ENCODE measurements around the gene SCG5. TPM values are rescaled to one million over a fixed set of nuclear protein-coding genes. Genes with fewer than 3 reads are reported as not detected.
A peak's percentile ranks its signal among the peaks of the same experiment; 100 is the strongest.

SCG5 gene
- total RNA-seq, 1 donor from 2014 or later = 0.96 TPM

- H3K27me3 ChIP-seq = no peaks in the 10 kb centered on the region
- intact Hi-C loops (cut with DNase I) = no loop called here
- no peaks in the 10 kb centered on the region for H3K4me1 ChIP-seq
- DNase-seq = no peak
- H3K27ac ChIP-seq = no peak overlapping the region
- H3K9me3 ChIP-seq = no peaks in the 10 kb centered on the region
- no peak for ATAC-seq
- H3K4me3 ChIP-seq = no peak overlapping the region
- no peaks in the 10 kb centered on the region for H3K36me3 ChIP-seq
- TF ChIP-seq CTCF (IDR thresholded peaks at IDR 0.05) = no peak
Measured at GRCh38 chr15:32649342-32649741, 7.8 kb downstream of the SCG5 start.

- Histone ChIP-seq H3K9me3 (no peaks in the 10 kb centered on the region), H3K27me3 (no peaks in the 10 kb centered on the region), H3K4me1 (no peaks in the 10 kb centered on the region), H3K27ac (no peak overlapping the region), H3K36me3 (no peaks in the 10 kb centered on the region), H3K4me3 (no peak overlapping the region)
- ATAC-seq (peak; percentile 97), DNase-seq (no peak)
- intact Hi-C loops (cut with DNase I) = loop anchor here (10.0 kb wide), 1 partner anchor 63 kb away; the partner anchor contains the start of gene GREM1
- peak; percentile 87 for TF ChIP-seq CTCF (IDR thresholded peaks at IDR 0.05)
Measured at GRCh38 chr15:32651229-32651837, 9.8 kb downstream of the SCG5 start.

- Histone ChIP-seq H3K9me3 (no peaks in the 10 kb centered on the region), H3K27me3 (no peaks in the 10 kb centered on the region), H3K36me3 (no peaks in the 10 kb centered on the region), H3K4me3 (no peak overlapping the region), H3K27ac (no peak overlapping the region), H3K4me1 (no peaks in the 10 kb centered on the region)
- ATAC-seq (no peak), DNase-seq (no peak)
- TF ChIP-seq CTCF (IDR thresholded peaks at IDR 0.05) = no peak
- intact Hi-C loops (cut with DNase I) = loop anchor here (10.0 kb wide), 1 partner anchor 63 kb away; the partner anchor contains the start of gene GREM1
Measured at GRCh38 chr15:32652178-32652577, 10.7 kb downstream of the SCG5 start.

GRCh38 chr15:32656091-32656490 is 14.6 kb downstream of the SCG5 start:
- no peak overlapping the region for H3K27ac ChIP-seq
- DNase-seq (no peak), ATAC-seq (no peak)
- TF ChIP-seq CTCF (IDR thresholded peaks at IDR 0.05) = no peak
- H3K36me3 ChIP-seq = no peaks in the 10 kb centered on the region
- H3K9me3 ChIP-seq = no peaks in the 10 kb centered on the region
- H3K4me3 ChIP-seq = no peak overlapping the region
- intact Hi-C loops (cut with DNase I) = loop anchor here (10.0 kb wide), 1 partner anchor 59 kb away; the partner anchor contains the start of gene GREM1
- no peaks in the 10 kb centered on the region for H3K4me1 ChIP-seq
- no peaks in the 10 kb centered on the region for H3K27me3 ChIP-seq

GRCh38 chr15:32656496-32656895 is 15.0 kb downstream of the SCG5 start:
- ATAC-seq = no peak
- H3K36me3 ChIP-seq = no peaks in the 10 kb centered on the region
- no peaks in the 10 kb centered on the region for H3K4me1 ChIP-seq
- intact Hi-C loops (cut with DNase I) = loop anchor here (10.0 kb wide), 1 partner anchor 58 kb away; the partner anchor contains the start of gene GREM1
- no peak overlapping the region for H3K4me3 ChIP-seq
- H3K9me3 ChIP-seq = no peaks in the 10 kb centered on the region
- no peak for DNase-seq
- no peak overlapping the region for H3K27ac ChIP-seq
- H3K27me3 ChIP-seq = no peaks in the 10 kb centered on the region
- no peak for TF ChIP-seq CTCF (IDR thresholded peaks at IDR 0.05)

Data from upper lobe of right lung (tissue), 1 donor.